ENCODE measurements around the gene OR4Q2.
"Not testable (repeated sequence)": the region's sequence is repeated elsewhere in the genome, so short reads cannot be mapped to it uniquely, and the experiment has no call there.

OR4Q2 gene

DNA sequence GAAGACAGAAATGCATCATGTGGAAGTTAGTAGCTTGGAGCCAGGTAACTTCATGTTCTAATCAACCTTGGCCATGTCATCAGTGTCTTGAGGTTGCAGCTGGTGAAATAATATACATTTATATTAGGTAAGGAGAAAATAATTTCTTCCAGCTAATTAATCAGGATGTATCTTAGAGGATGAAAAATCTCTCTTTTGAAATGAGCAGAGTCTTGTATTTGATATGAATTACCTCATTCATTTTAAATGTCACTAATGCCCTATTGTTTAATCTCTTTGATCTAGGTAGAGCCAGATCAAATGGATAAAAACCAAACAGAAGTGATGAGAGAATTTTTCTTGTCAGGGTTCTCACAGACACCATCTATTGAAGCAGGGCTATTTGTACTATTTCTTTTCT is at the start of gene OR4Q2:
Gene OR4Q2 (plus strand): TSS at position 301 of the 400 bp plus-strand sequence.
- no peak for DNase-seq (ENCODE audit: low read depth, low spot score)

GRCh38 chr14:19969735-19970134 is 32.2 kb upstream of the OR4Q2 start:
- DNase-seq (ENCODE audit: low read depth, low spot score): not testable (repeated sequence)

GRCh38 chr14:19974844-19975243 is 27.1 kb upstream of the OR4Q2 start:
- DNase-seq (ENCODE audit: low read depth, low spot score): no peak

- no peak for DNase-seq (ENCODE audit: low read depth, low spot score)
Observed at GRCh38 chr14:19975291-19975690, 26.7 kb upstream of the OR4Q2 start, which contains the start of gene OR4K15. OR4K15 (plus strand) TSS chr14:19975591; CDS start chr14:19975591, 0 bp downstream.

DNA sequence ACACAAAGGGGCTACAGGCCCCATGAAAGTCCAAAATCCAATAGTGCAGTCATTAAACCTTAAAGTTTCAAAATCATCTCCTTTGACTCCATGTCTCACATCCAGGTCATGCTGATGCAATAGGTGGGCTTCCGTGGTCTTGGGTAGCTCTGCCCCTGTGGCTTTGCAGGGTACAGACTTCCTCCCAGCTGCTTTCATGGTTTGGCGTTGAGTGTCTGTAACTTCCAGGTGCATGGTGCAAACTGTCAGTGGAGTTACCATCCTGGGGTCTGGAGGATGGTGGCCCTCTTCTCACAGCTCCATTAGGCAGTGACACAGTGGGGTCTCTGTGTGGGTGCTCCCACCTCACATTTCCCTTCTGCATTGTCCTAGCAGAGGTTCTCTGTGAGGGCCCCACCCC is 8.5 kb upstream of the OR4Q2 start:
- DNase-seq (ENCODE audit: low read depth, low spot score): no peak

DNA sequence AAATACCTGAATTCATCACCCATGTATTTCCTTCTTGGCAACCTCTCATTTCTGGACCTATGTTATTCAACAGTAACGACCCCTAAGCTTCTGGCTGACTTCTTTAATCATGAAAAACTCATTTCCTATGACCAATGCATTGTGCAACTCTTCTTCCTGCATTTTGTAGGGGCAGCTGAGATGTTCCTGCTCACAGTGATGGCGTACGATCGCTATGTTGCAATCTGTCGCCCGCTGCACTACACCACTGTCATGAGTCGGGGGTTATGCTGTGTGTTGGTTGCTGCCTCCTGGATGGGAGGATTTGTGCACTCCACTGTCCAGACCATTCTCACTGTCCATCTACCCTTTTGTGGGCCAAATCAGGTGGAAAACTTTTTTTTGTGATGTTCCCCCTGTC is 356 bp downstream of the OR4Q2 start:
- DNase-seq (ENCODE audit: low read depth, low spot score): no peak

DNA sequence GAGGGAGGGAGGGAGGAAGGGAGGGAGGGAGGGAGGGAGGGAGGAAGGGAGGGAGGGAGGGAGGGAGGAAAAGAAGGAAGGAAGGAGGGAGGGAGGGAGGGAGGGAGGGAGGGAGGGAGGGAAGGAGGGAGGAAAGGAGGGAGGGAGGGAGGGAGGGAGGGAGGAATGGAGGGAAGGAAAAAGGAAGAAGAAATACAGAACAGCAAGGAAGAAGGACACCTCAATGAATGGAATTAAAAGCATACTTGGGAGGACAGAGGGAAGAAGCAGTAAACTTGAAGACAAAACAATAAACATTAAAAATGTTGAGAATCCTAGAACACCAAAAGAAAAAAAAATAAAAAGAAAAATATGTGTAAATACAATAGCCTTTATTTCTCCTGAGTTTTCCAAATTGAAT is 6.2 kb downstream of the OR4Q2 start:
- no peak for DNase-seq (ENCODE audit: low read depth, low spot score)

DNA sequence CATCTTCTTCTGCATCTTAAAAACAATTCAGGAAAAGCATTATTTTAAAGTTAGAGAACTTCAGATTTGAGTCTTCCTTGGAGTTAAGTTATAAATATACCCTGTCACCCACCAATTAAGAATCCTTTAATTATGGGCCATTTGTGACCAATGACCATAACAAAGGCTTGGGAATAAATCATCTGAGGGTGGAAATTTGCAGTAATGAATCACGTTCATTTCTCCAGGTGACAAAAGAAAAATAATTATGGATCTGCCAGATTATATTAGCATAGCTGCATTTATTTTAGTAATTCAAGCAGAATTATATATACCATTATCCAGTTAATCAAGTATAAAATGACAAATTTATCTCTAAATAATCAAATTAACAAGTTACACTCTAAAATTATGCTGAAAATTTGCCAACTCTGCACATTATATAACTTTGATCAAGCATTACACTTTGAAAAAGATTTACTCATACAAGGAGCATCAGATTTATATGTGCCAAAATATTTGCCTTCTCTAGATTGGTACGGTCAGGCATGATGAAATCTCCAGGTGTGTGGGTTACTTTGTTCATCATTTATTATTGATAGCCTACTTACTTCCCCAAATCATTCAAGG is 17.4 kb downstream of the OR4Q2 start, which contains the start of gene OR4K14:
Gene OR4K14 (minus strand): TSS at position 51 of the 609 bp plus-strand sequence. CDS start 4,114 bp downstream, outside the sequence.
- no peak for DNase-seq (ENCODE audit: low read depth, low spot score)

DNA sequence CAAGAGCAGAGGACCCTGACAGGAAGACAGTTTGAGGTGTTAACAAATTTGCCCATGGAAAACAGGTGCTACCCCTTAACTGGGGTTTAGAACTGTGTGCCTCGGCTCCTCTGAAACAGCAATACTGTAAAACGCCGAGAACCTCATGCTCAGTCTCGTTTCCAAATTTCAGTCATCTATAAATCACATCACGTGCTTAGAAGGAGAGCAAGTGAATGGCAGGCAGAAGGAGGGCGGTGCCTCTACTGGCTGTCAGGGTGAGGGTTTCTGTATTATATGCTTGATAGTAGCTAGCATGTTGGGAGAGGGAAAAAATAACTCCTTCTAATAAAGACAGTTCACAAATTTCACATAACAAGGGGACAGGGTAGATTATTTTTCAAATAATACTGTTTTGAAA is 29.1 kb downstream of the OR4Q2 start:
- DNase-seq (ENCODE audit: low read depth, low spot score): no peak

DNA sequence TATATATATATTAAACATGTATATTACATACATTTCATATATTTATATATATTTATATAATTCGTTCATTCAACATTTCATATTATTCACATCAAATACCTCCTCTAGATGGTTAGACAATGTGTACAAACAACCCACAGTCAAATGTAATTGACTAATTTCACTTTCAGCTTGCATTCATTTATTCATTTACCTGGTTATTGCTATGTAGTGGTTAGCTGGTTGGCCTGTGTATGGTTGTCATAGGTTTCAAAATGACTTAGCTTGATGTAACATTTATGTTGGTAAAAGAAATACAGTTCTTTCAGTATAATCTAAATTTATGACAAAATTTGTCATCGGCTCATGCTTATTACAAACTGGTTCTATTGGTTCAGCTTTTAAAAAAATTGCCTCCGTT is 33.5 kb downstream of the OR4Q2 start:
- DNase-seq (ENCODE audit: low read depth, low spot score): no peak

DNA sequence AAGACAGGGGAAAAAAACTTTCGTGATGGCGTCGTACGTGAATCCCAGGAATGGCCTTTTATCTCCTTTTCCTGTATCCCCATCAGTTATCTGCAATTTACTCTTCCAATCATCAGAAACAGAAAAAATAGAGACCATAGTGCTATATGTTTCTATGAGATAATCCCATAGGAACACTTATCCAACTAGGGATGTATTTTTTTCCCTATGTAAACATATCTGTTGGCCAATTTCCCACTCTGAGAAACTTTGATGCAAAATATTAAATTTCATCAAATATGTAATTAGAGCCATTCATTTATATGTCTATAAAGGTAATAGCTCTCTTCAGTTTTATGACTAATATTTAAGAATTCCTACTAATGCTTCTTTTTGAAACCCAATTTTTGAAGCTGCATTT is 34.0 kb downstream of the OR4Q2 start, which contains the start of gene OR4K13:
Gene OR4K13 (minus strand): TSS at position 101 of the 400 bp plus-strand sequence. CDS start 1,280 bp downstream, outside the sequence.
- no peak for DNase-seq (ENCODE audit: low read depth, low spot score)

- no peak for DNase-seq (ENCODE audit: low read depth, low spot score)
Observed at GRCh38 chr14:20044243-20044642, 42.3 kb downstream of the OR4Q2 start.

DNA sequence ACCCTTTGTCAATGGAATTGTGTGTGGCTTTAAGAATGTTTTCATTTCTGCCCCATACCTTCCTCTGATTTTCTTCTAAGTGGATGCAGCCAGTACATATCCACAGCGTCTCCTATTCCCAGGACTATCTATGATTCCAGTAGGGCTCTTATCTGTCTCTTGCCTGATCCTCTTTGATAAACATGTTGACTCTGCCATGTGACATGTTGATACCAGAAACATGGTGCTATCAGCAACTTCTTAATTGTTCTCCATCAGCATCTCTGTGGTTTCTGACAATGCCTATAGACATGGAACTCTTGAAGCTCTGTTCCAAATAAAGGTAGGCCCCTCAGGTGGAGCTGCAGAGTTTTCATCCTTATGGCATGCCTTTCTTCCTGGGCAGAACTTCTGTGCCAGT is 46.2 kb downstream of the OR4Q2 start:
- no peak for DNase-seq (ENCODE audit: low read depth, low spot score)

All from brain pericyte (primary cell).